Left ventricle myocardium superior (tissue), 1 donor: ENCODE measurements around the gene ATP1A4. TPM values are rescaled to one million over a fixed set of nuclear protein-coding genes. Genes with fewer than 3 reads are reported as not detected.
A peak's percentile ranks its signal among the peaks of the same experiment; 100 is the strongest.
"Not testable (repeated sequence)": the region's sequence is repeated elsewhere in the genome, so short reads cannot be mapped to it uniquely, and the experiment has no call there.

Experiments used
- ATAC-seq: fragments of 200-7000 bp; cut with Tn5 transposase; one replicate; pipeline ENCODE4 v1.9.1; 2020; ENCODE audit warnings: mild to moderate bottlenecking, moderate library complexity
- DNase-seq: peaks from one replicate; pipeline ENCODE4 v3.0.0-alpha.2; 2020
- intact Hi-C: fragments of 100-400 bp; cut with micrococcal nuclease; formaldehyde crosslinking; loops from one replicate; pipeline ENCODE4 v1.11.0; 2022
- total RNA-seq: library from RNA; stranded (reverse); fragmentation: NEBNext Ultra II Directional; extraction: Animal tissue kit (Norgen Biotek cat#: 25700); gene quantifications from one replicate; pipeline ENCODE4 v1.2.1, GENCODE V29; 2021
- donor health status: DM: no; HTN: yes; CAD: no; lungs with severe emphysema.

Gene ATP1A4
- total RNA-seq, 1 donor from 2014 or later = not detected

DNA sequence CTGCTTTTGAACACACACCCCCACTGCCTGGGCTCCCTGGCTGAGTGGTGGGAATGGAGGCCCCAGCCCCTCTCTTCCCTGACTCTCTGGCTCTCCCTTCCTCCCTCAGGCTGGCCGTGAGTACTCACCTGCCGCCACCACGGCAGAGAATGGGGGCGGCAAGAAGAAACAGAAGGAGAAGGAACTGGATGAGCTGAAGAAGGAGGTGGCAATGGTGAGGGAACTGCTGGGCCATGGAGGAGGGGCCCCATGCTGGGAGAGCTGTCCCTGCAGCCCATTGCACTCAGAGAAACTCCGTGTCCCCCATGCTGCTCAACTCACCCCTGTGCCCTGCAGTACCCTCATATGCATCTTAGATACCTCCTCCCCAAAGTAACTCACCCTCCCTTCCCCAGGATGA is 30.6 kb upstream of the ATP1A4 start:
- ATAC-seq = no peak
- no peak for DNase-seq
- intact Hi-C loops = no loop called here

DNA sequence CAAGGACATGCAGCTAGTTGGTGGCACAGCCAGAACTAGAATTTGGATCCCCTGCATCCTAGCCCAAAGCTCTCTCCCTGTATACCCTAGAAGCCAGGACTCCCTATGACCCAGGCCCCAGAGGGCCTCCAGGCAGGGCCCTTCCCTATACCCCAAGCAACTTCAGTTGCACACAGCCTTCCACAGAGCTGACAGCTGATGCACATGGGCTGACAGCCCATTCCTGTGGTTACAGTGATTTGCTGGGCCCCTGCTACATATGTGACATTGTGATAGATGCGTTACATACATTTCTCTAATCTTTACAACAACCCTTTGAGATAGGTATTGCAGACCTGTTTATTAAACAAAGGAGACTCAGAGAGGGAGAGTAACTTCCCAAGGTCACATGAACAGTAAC is 30.0 kb upstream of the ATP1A4 start:
- intact Hi-C loops = no loop called here
- DNase-seq = no peak
- ATAC-seq = no peak

DNA sequence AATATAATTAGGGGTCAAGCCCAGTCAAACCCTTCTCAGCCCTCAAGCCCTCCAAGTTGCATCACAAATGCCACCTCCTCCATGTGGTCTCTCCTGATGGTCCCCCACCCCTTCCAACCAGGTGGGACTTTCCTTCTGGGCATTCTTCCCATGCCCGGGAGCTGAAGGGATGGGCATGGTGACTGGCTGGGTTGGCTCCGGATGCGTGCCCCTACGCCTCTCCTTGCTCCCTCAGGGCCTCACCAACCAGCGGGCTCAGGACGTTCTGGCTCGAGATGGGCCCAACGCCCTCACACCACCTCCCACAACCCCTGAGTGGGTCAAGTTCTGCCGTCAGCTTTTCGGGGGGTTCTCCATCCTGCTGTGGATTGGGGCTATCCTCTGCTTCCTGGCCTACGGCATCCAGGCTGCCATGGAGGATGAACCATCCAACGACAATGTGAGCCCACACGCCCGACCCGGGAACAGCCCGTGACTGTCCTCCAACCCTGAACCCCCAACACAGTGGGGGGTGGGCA is 28.4 kb upstream of the ATP1A4 start:
- DNase-seq = no peak

DNA sequence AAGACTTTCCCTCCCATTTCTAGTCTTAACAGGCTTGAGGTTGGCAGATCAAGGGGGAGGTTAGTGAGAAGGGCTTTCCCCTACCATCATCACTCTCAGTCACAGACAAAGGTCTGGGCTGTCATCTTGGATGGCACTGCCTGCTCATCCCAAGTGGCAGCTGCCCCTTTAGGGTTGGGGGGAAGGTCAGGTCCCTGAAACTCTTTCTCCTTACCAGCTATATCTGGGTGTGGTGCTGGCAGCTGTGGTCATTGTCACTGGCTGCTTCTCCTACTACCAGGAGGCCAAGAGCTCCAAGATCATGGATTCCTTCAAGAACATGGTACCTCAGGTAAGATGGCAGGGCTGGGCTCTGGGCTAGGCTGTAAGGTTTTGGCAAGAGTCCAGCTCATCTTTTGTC is 27.7 kb upstream of the ATP1A4 start:
- peak; percentile 1 for ATAC-seq
- no peak for DNase-seq
- intact Hi-C loops = no loop called here

More for the DNA sequence above, 28.4 kb upstream of the ATP1A4 start:
- no peak for ATAC-seq
- intact Hi-C loops = no loop called here

DNA sequence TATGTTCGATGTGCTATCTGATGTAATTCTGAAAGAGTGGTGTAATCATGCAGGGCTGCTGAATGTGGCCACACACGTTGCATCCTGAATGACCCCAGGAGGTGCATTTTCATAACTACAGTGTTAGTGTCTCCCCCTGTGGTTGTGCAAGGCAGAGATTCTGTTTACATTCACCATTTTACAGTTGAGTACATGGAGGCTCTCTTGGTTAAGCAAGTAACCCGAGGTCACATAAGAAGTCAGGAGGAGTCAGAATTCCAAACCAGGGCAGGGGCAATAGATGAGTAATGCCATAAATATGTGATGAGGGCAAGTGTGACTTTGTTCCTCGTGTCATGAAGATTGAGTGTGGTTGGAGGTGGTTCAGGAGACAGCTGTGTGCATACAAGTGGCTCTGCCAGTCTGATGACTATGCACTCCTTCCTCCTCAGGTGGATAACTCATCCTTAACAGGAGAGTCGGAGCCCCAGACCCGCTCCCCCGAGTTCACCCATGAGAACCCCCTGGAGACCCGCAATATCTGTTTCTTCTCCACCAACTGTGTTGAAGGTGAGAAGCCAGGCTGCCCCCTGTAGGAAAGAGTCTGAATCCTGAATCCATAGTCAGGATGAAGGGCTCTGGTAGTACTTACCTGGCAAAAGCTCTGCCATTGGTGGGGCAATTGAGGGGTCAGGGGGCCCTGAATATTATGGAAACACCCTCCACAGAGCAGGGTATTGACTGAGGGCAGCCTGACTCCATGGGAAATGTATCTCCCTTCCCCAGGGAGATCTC is 26.5 kb upstream of the ATP1A4 start:
- DNase-seq = no peak
- intact Hi-C loops = no loop called here
- ATAC-seq = peak; percentile 76

DNA sequence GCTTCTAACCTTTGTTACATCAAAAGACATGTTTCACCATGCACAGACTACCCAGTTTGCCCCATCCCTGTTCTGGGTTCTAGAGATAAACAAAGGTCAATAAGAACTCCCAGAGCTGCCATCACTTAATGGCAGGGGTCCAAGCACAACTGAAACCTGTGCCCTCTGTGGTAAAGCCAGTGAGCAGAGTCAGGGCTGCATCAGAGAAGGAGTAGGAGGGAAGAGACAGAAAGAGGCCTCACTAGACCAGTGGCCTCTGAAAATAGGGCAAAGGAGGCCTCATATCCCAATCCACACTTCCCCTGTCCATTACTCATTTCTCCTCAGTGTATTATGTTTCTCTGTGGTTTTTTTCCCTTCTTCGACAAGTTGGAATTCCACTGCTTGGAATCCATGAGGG is 25.7 kb upstream of the ATP1A4 start:
- peak; percentile 14 for ATAC-seq
- intact Hi-C loops = no loop called here
- no peak for DNase-seq

DNA sequence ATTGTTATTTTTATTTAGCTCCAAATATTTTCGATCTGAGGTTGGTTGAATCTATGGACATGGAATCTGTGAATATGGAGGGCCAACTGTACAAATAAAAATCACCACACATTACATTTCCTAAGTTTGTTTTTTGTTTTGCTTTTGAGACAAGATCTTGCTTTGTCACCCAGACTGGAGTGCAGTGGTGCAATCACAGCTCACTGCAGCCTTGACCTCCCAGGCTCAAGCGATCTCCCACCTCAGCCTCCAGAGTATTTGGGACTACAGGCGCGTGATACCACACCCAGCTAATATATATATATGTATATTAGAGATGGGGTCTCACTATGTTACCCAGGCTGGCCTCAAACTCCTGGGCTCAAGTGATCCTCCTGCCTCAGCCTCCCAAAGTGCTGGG is 25.1 kb upstream of the ATP1A4 start:
- intact Hi-C loops, DNase-seq, ATAC-seq: not testable (repeated sequence)

DNA sequence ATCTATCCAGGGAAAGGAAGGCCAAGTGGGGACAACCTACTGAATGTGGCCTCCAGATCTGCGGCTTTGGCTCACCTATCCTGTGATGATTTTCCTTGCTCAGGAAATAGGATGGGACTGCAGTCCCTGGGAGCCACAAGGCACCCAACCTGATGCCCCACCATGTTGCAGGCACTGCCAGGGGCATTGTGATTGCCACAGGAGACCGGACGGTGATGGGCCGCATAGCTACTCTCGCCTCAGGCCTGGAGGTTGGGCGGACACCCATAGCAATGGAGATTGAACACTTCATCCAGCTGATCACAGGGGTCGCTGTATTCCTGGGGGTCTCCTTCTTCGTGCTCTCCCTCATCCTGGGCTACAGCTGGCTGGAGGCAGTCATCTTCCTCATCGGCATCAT is 24.0 kb upstream of the ATP1A4 start:
- DNase-seq (no peak), ATAC-seq (no peak)
- intact Hi-C loops = no loop called here

DNA sequence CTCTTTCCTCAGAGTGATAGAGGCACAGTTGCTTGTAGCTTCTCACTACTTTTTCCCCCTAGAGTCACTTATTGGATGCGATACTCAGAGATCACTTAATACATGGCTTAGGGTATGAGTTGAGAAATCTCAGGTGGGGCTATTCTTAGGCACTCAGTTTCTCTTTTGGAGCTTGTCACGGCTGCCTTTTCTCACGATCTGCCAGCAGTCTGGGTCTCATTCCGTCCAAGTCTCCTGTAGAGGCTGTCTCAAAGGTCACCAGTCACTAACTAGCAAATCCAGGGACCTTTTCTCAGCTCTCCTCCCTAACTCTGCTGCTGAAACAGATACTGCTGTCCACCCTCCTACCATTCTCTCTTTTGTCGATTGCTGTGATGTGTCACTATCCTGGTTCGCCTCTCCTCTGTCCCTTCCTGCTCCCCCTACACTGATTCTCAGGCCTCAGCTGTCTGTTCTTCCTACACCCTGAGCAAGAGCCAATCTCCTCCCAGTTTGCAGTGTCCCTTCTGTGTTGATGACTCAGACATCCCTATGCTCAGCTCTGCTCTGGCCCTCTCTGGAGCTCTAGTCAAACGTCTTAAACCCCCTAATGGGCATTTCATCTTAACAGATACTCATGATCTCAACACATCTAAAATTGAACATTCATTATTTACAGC is 23.4 kb upstream of the ATP1A4 start:
- no peak for DNase-seq
- intact Hi-C loops = no loop called here

DNA sequence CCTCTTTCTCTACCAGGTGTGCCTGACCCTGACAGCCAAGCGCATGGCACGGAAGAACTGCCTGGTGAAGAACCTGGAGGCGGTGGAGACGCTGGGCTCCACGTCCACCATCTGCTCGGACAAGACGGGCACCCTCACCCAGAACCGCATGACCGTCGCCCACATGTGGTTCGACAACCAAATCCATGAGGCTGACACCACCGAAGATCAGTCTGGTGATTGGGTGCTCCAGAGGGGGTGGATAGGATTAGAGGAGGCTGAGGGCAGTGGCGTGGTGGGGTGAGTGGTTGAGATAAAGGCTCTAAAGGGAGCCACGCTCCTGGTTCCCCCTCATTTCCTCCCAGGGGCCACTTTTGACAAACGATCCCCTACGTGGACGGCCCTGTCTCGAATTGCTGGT is 22.8 kb upstream of the ATP1A4 start:
- no peak for ATAC-seq
- no peak for DNase-seq
- intact Hi-C loops = no loop called here

More for the DNA sequence above, 23.4 kb upstream of the ATP1A4 start:
- ATAC-seq = peak; percentile 36

DNA sequence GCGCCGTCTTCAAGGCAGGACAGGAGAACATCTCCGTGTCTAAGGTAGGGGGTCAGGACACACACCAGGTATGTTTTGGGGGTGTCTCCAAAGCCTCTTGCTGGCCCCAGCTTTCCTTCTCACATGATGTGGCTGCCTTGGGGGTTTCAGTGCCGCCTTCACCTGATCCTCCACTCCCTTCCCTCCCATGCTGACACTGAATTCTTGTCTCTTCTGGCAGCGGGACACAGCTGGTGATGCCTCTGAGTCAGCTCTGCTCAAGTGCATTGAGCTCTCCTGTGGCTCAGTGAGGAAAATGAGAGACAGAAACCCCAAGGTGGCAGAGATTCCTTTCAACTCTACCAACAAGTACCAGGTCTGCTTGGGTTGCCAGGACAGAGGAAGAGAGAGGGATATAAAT is 22.4 kb upstream of the ATP1A4 start:
- no peak for DNase-seq
- intact Hi-C loops = no loop called here
- no peak for ATAC-seq

DNA sequence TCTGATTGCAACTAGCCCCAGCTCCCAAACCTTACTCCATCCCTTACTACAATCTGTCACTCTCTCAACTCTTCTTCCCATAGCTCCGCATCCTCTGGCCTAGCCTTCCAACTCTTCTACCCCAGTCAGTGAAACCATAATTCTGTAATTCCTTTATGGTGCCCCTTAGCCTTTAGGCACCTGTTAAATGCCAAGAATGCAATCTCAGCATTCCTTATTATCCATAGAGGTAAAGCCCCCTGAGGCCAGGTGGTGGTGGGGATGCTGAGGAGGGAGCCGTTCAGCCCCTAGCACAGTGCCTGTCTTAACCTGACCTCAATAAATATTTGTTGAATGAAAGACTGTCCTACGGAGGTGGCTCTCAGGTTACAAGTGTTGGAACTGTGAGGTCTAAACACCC is 21.8 kb upstream of the ATP1A4 start:
- intact Hi-C loops = no loop called here
- DNase-seq (no peak), ATAC-seq (no peak)

DNA sequence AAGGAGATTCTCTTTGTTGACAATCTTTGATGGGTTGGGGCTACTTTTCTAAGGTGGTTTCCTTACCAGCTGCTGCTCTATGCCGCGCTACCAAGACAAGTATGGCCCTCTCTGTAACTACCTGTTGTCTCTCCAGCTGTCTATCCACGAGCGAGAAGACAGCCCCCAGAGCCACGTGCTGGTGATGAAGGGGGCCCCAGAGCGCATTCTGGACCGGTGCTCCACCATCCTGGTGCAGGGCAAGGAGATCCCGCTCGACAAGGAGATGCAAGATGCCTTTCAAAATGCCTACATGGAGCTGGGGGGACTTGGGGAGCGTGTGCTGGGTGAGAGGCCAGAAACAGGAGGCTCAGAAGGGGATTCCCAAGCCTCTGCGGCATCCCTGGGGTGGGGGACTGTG is 21.4 kb upstream of the ATP1A4 start:
- ATAC-seq (no peak), DNase-seq (no peak)
- intact Hi-C loops = no loop called here

DNA sequence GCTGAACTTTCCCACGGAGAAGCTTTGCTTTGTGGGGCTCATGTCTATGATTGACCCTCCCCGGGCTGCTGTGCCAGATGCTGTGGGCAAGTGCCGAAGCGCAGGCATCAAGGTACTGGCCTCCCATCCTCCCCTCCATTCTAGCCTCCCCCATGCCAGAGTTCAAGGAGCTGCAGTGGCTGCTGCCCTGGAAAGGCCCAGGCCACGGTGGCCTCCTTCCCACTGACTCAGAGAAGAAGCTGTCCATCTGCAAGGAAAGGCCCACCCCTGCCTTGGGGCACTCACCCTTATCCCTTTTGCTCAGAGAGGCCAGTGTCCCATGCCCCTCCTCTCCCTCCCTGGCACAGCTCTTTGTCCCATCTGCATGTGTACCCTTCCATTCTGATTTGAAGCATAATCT is 20.9 kb upstream of the ATP1A4 start:
- no peak for ATAC-seq
- no peak for DNase-seq
- intact Hi-C loops = no loop called here

DNA sequence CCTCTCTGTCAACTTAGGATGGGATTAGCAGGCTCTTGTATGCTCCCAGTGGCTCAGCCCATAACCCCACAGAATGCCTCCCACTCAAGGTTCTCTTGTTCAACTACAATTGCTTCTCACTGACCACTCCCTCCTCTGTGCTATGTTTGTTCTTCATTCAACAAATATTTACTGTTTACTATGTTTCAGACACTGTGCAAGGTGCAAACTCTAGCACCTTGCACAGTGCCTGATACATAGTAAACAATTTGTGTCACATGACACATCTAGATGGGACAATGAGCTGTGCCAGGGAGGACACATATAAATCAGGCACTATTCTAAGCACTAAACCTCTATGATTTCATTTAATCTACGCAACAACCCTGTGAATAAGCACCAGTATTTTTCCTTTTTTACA is 20.5 kb upstream of the ATP1A4 start:
- ATAC-seq (no peak), DNase-seq (no peak)
- intact Hi-C loops = no loop called here

DNA sequence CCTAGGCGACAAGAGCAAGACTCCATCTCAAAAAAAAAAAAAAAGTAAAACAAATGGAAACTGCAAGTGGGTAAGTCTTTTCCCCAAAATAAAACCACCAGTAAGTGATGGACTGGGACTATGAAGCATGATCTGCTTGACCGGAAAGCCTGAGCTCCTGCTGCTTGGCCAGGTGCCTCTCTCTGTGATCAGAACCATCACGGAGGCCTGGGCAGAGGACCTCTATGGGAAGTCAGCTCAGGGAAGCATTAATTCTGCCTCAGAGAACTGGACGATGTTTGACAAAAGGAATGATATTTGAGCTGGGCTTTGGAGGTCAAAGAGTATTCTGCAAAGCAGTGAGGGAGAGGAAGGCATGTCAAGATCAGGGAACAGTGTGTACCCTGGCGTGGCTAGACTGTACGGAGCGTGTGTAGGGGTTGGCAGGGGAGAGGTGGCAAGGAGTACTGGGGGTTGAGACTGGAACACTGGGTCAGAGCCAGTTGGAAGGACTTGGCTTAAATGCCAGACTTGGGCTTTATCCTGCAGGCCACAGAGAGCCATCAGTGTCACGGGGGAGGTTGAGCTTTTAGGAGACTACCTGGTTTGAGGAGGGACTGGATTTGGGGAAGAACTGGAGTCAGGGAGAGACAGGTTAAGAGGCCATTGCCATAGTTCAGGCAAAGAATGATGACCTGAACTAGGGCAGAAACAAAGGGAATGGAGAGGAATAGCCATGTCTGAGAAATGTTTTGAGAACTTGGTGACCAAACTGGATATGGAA is 19.4 kb upstream of the ATP1A4 start:
- intact Hi-C loops = no loop called here
- peak; percentile 87 for ATAC-seq
- peak; percentile 75 for DNase-seq

DNA sequence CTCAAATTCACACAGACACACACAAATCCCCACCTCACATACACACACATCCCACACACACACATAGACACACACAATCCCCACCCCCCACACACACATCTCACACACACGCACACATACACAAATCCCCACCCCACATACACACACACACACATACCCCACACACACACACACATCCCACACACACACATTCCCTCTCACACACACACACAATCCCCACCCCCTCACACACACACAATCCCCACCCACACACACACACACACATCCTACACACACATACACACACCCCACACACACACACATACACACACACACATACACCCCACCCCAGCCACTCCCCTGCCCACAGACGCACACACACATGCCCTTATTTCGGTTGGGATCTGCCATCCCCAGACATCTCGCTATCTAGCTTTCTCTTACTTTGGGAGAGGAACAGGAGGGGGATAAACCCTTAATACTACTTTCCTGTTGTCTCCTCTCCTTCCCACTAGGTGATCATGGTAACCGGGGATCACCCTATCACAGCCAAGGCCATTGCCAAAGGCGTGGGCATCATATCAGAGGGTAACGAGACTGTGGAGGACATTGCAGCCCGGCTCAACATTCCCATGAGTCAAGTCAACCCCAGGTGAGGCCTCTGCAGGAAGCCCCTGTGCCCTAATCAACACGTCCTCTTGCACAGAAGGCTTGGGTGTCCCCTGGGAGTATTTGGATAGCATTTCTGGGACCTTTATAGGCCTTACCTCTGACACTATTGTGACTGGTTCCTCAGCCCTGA is 17.2 kb upstream of the ATP1A4 start:
- no peak for ATAC-seq
- intact Hi-C loops = no loop called here
- DNase-seq = no peak

DNA sequence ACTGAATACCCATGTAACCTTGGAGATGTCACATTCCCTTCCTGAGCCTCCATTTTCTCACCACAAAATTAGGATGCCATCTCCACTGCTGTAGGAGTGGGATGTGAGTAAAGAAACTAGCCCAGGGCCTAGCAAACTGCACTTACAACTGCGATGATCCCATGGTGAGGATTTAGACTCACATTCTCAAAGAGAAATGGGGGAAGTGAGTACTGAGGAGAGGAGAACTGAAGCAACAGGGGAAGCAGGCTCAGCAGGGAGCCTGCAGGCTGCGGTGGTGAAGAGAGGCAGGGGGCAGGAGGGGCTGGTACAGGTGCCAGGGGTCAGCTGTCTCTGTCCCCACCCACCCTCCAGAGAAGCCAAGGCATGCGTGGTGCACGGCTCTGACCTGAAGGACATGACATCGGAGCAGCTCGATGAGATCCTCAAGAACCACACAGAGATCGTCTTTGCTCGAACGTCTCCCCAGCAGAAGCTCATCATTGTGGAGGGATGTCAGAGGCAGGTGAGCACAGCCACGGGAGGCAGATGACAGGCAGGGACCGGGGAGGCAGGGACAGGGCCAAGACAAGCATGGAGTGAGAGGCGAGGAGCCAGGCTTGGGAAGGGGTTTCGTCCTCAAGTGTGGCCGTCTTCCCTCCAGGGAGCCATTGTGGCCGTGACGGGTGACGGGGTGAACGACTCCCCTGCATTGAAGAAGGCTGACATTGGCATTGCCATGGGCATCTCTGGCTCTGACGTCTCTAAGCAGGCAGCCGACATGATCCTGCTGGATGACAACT is 16.4 kb upstream of the ATP1A4 start:
- DNase-seq (no peak), ATAC-seq (no peak)
- intact Hi-C loops = no loop called here
